Cardiac fibroblast (primary cell): ENCODE results near the gene PTPRE.

Experiments
- DNase-seq, 2 donors: peaks; one replicate each; pipeline versions ENCODE4 v3.0.0 to v3.0.0-alpha.2; 2010; ENCODE audit warnings: low read depth in 2 of 2
- H3K4me3 ChIP-seq, 2 donors: replicated peaks in 1 of 2; 1 replicate in 1 of 2; 2 replicates in 1 of 2; pipeline ENCODE4 v1.5.1; 2011; ENCODE audit warnings: low read depth in 2 of 2, low read length in 2 of 2, mild to moderate bottlenecking in 2 of 2, moderate library complexity in 1 of 2
- CTCF ChIP-seq: IDR thresholded peaks from one replicate; pipeline ENCODE4 v1.5.1; 2011; ENCODE audit warnings: low read depth, mild to moderate bottlenecking, low read length, inconsistent platforms

PTPRE gene

GRCh38 chr10:127899766-127900387 is 7.0 kb upstream of the PTPRE start:
- TF ChIP-seq CTCF = no peak
- peak; percentile 23 to 39 for DNase-seq

GRCh38 chr10:127903789-127904188 is 3.1 kb upstream of the PTPRE start:
- H3K4me3 ChIP-seq = no peak overlapping the region
- DNase-seq = no peak
- no peak for TF ChIP-seq CTCF

More at GRCh38 chr10:127899766-127900387, 7.0 kb upstream of the PTPRE start:
- no peak overlapping the region for H3K4me3 ChIP-seq

- DNase-seq = no peak
- H3K4me3 ChIP-seq = no peak overlapping the region
- TF ChIP-seq CTCF = no peak
These were observed 2.4 kb upstream of the PTPRE start for GRCh38 chr10:127904311-127905000.

GRCh38 chr10:127905001-127905847 is 1.7 kb upstream of the PTPRE start:
- H3K4me3 ChIP-seq = no peak overlapping the region
- TF ChIP-seq CTCF = no peak
- no peak for DNase-seq

GRCh38 chr10:127905848-127906261 is 1.0 kb upstream of the PTPRE start:
- TF ChIP-seq CTCF = no peak
- no peak for DNase-seq

GRCh38 chr10:127907411-127908105 is 655 bp downstream of the PTPRE start:
- peak overlapping the region; percentile 53 to 60 for H3K4me3 ChIP-seq
- no peak for TF ChIP-seq CTCF
- DNase-seq = peak; percentile 64 to 72

More at GRCh38 chr10:127905848-127906261, 1.0 kb upstream of the PTPRE start:
- no peak overlapping the region for H3K4me3 ChIP-seq
